K562 (cell line): Measurements from ENCODE around the gene SEC16A.

Experiments
- HMG20B ChIP-seq: fragments of 250-450 bp; sonication (Bioruptor Pico); IDR thresholded peaks from 2 replicates; pipeline ENCODE4 v1.5.0; 2021; ENCODE audit warnings: mild to moderate bottlenecking
- TEAD4 ChIP-seq, 2 experiments: sonication (generic) in 1 of 2; formaldehyde crosslinking in 1 of 2; IDR thresholded peaks; 2 replicates each; pipeline versions ENCODE4 v1.6.1 to v1.8.0; 2012 to 2022; ENCODE audit warnings: borderline replicate concordance in 1 of 2, inconsistent platforms in 1 of 2, low read length in 1 of 2, mild to moderate bottlenecking in 1 of 2, missing genetic modification reagents in 1 of 2

- no peak for TF ChIP-seq HMG20B (CRISPR knock-in tag)
- no peak for TF ChIP-seq TEAD4 (IDR thresholded peaks at IDR 0.05; ENCODE audit: low read length)
- TF ChIP-seq TEAD4 (CRISPR knock-in tag; IDR thresholded peaks at IDR 0.05; ENCODE audit: borderline replicate concordance), result no peak
These were observed 61.0 kb downstream of the SEC16A start for GRCh38 chr9:136421791-136422190.
